GM23338 (cell line): ENCODE data around the gene NRN1. TPM values are rescaled to one million over a fixed set of nuclear protein-coding genes. Genes with fewer than 3 reads are reported as not detected.

Source experiments
- ATAC-seq: fragments of 200-7000 bp; cut with Tn5 transposase; 3 replicates; pipeline ENCODE4 v1.9.1; 2020
- DNase-seq: peaks from one replicate; pipeline ENCODE4 v3.0.0-alpha.2; 2015; ENCODE audit warnings: low spot score
- H2AFZ ChIP-seq: fragments of 200-600 bp; sonication (generic); 2 replicates; pipeline ENCODE4 v1.8.0; 2016; ENCODE audit warnings: antibody characterized with exemption, mild to moderate bottlenecking, moderate library complexity
- H3F3A ChIP-seq: fragments of 200-600 bp; sonication (generic); replicated peaks from 2 replicates; pipeline ENCODE4 v1.8.0; 2017; ENCODE audit warnings: antibody characterized with exemption, mixed run types, low read depth
- H3K27ac ChIP-seq: fragments of 200-600 bp; sonication (generic); 2 replicates; pipeline ENCODE4 v1.6.1; 2016; ENCODE audit warnings: low read depth
- H3K27me3 ChIP-seq: fragments of 200-600 bp; sonication (generic); 2 replicates; pipeline ENCODE4 v1.8.0; 2016; ENCODE audit warnings: mild to moderate bottlenecking, mixed run types, moderate library complexity; ENCODE audit not compliant: insufficient read depth
- H3K36me3 ChIP-seq: fragments of 200-600 bp; sonication (generic); 2 replicates; pipeline ENCODE4 v1.8.0; 2016; ENCODE audit warnings: mild to moderate bottlenecking; ENCODE audit not compliant: insufficient read depth
- H3K4me1 ChIP-seq: fragments of 200-600 bp; sonication (generic); 2 replicates; pipeline ENCODE4 v1.8.0; 2016; ENCODE audit warnings: mild to moderate bottlenecking, moderate library complexity; ENCODE audit not compliant: insufficient read depth
- H3K4me2 ChIP-seq: fragments of 200-600 bp; sonication (generic); 2 replicates; pipeline ENCODE4 v1.7.1; 2017; ENCODE audit warnings: mixed run types
- H3K4me3 ChIP-seq: fragments of 200-600 bp; sonication (generic); 2 replicates; pipeline ENCODE4 v1.6.1; 2016; ENCODE audit warnings: mixed run types
- H3K79me2 ChIP-seq: fragments of 200-600 bp; sonication (generic); replicated peaks from 2 replicates; pipeline ENCODE4 v1.8.0; 2017; ENCODE audit warnings: mild to moderate bottlenecking; ENCODE audit not compliant: insufficient read depth
- H3K9me2 ChIP-seq: fragments of 200-600 bp; sonication (generic); 2 replicates; pipeline ENCODE4 v1.8.0; 2017; ENCODE audit not compliant: insufficient read depth
- H4K20me1 ChIP-seq: fragments of 200-600 bp; sonication (generic); replicated peaks from 2 replicates; pipeline ENCODE4 v1.8.0; 2017; ENCODE audit warnings: mild to moderate bottlenecking; ENCODE audit not compliant: insufficient read depth
- H3K27ac Mint-ChIP-seq: 2 replicates; pipeline ENCODE4 v1.8.0; 2020; ENCODE audit warnings: inconsistent platforms, mild to moderate bottlenecking, moderate library complexity, mixed read lengths
- H3K27me3 Mint-ChIP-seq: 3 replicates; pipeline ENCODE4 v1.8.0; 2022; ENCODE audit warnings: low read depth, mild to moderate bottlenecking, moderate library complexity, mixed read lengths, inconsistent platforms; ENCODE audit not compliant: insufficient read depth, poor library complexity
- H3K36me3 Mint-ChIP-seq: 3 replicates; pipeline ENCODE4 v1.8.0; 2021; ENCODE audit warnings: low read depth, mild to moderate bottlenecking, inconsistent platforms, moderate library complexity, mixed read lengths
- H3K4me1 Mint-ChIP-seq: 3 replicates; pipeline ENCODE4 v1.8.0; 2020; ENCODE audit warnings: mild to moderate bottlenecking, inconsistent platforms, mixed read lengths
- H3K4me3 Mint-ChIP-seq: 3 replicates; pipeline ENCODE4 v1.8.0; 2021; ENCODE audit warnings: moderate library complexity, mild to moderate bottlenecking, inconsistent platforms, mixed read lengths
- H3K9me3 Mint-ChIP-seq: 3 replicates; pipeline ENCODE4 v1.8.0; 2020; ENCODE audit warnings: moderate library complexity, mild to moderate bottlenecking, inconsistent platforms, mixed read lengths
- CREB1 ChIP-seq: fragments of 250-450 bp; sonication (Bioruptor Pico); IDR thresholded peaks from 2 replicates; pipeline ENCODE4 v1.5.0; 2020; ENCODE audit warnings: low read depth, mild to moderate bottlenecking, moderate library complexity
- EZH2 ChIP-seq: fragments of 200-600 bp; sonication (generic); IDR thresholded peaks from one replicate; pipeline ENCODE4 v1.8.0; 2017; ENCODE audit warnings: antibody characterized with exemption, mild to moderate bottlenecking, low read depth; ENCODE audit not compliant: unreplicated experiment
- EZH2phosphoT487 ChIP-seq: fragments of 200-600 bp; sonication (generic); IDR thresholded peaks from one replicate; pipeline ENCODE4 v1.8.1; 2018; ENCODE audit warnings: antibody characterized with exemption; ENCODE audit not compliant: unreplicated experiment
- POLR2AphosphoS5 ChIP-seq: IDR thresholded peaks from 2 replicates; pipeline ENCODE4 v1.6.1; 2016; ENCODE audit warnings: antibody characterized with exemption, low read depth
- STAT1 ChIP-seq: IDR thresholded peaks from one replicate; pipeline ENCODE4 v1.6.1; 2016; ENCODE audit warnings: antibody characterized with exemption; ENCODE audit not compliant: unreplicated experiment
- ZNF331 ChIP-seq: fragments of 250-450 bp; sonication (Bioruptor Pico); IDR thresholded peaks from 2 replicates; pipeline ENCODE4 v1.5.0; 2020; ENCODE audit warnings: low read depth, mild to moderate bottlenecking, moderate library complexity
- ZNF462 ChIP-seq: fragments of 250-450 bp; sonication (Bioruptor Pico); IDR thresholded peaks from 2 replicates; pipeline ENCODE4 v1.5.0; 2020; ENCODE audit warnings: mild to moderate bottlenecking, moderate library complexity
- polyA plus RNA-seq: library from polyadenylated mRNA; unstranded; fragments of >200 nt; fragmentation: Nextera tagmentation; extraction: Ambion mirVana; gene quantifications from 2 replicates; pipeline ENCODE4 v1.2.1, GENCODE V29; 2016
- total RNA-seq: library from RNA; depleted of rRNA; stranded (reverse); fragments of >200 nt; shearing (Covaris generic); gene quantifications from 2 replicates; pipeline ENCODE4 v1.2.3, GENCODE V29; 2014
- TF ChIP-seq, protein P1 (sequence below), 2 experiments: fragments of 200-600 bp in 1 of 2; sonication (generic) in 1 of 2; conservative IDR thresholded peaks; 2 replicates each; pipeline versions ENCODE4 v1.5.1 to v1.6.1; 2016 to 2017; ENCODE audit warnings: antibody characterized with exemption in 2 of 2, low read depth in 2 of 2, mild to moderate bottlenecking in 2 of 2, moderate library complexity in 1 of 2
- TF ChIP-seq, protein P2 (sequence below): IDR thresholded peaks from one replicate; pipeline ENCODE4 v1.6.1; 2018; ENCODE audit warnings: antibody characterized with exemption; ENCODE audit not compliant: unreplicated experiment

The NRN1 gene
- total and polyA plus RNA-seq, 2 experiments from 2014 or later: 0.71 TPM; not detected in 1

- Histone ChIP-seq H3K4me2 (peak overlapping the region; percentile 91; the same call in 1 of the 2 replicates), H3K9me2 (no peaks in the 10 kb centered on the region), H3K4me1 (peaks cover 66% of the 10 kb centered on the region), H3F3A (peaks cover 12% of the 10 kb centered on the region), H3K27ac (no peak overlapping the region), H4K20me1 (peaks cover 21% of the 10 kb centered on the region), H3K36me3 (no peaks in the 10 kb centered on the region), H3K4me3 (peak overlapping the region; percentile 58), H3K79me2 (no peaks in the 10 kb centered on the region), H2AFZ (no peak overlapping the region), H3K27me3 (peaks cover 100% of the 10 kb centered on the region)
- peak overlapping the region; percentile 56 for H3K4me3 Mint-ChIP-seq
- H3K36me3 Mint-ChIP-seq: no peaks in the 10 kb centered on the region; the same call in 2 of the 3 replicates
- DNase-seq: no peak
- no peak overlapping the region for H3K27ac Mint-ChIP-seq
- TF ChIP-seq EZH2 (peak; percentile 5), EZH2phosphoT487 (peak; percentile 73), POLR2AphosphoS5 (no peak)
- peaks cover 100% of the 10 kb centered on the region for H3K27me3 Mint-ChIP-seq
- ATAC-seq: no peak
- peaks cover 2% of the 10 kb centered on the region; the same call in 1 of the 3 replicates for H3K9me3 Mint-ChIP-seq
- peaks cover 65% of the 10 kb centered on the region for H3K4me1 Mint-ChIP-seq
Measured at GRCh38 chr6:5998236-5998635, 8.5 kb downstream of the NRN1 start.

DNA sequence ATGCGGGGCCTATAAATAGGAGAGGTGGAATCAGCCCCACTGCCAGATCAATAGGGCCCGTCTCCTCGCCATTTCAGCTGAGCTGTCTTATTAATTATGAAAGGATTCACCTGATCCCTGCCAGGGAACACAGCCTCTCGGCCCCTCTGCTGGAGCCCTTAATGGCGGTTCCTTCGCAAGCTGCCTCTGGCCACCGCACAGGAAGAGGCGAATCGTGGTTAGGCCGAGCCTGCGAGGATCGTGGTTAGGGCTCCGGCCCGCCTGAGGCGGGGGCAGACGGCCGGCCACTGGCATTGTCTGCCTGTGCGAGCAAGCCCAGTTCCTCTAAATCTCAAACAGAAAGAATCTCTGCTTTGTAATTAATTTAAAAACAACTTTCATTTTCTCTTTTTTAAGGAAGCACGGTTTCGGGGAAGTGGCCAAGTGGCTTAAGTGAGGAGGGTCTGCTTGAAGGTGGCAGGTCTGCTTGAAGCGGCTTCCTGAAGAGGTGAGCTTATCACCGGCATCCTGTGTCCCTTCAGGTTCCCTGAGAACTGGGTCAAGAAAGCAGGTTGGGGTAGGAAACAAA, 9.2 kb downstream of the NRN1 start:
- Histone ChIP-seq H3K4me1 (peaks cover 66% of the 10 kb centered on the region), H3F3A (peaks cover 12% of the 10 kb centered on the region), H3K4me3 (peak overlapping the region; percentile 73), H3K36me3 (no peaks in the 10 kb centered on the region), H4K20me1 (peaks cover 21% of the 10 kb centered on the region), H3K9me2 (no peaks in the 10 kb centered on the region), H3K27ac (no peak overlapping the region), H3K79me2 (no peaks in the 10 kb centered on the region), H3K4me2 (peak overlapping the region; percentile 99), H3K27me3 (peaks cover 100% of the 10 kb centered on the region), H2AFZ (peak overlapping the region; percentile 76)
- H3K9me3 Mint-ChIP-seq: peaks cover 2% of the 10 kb centered on the region; the same call in 1 of the 3 replicates
- peak overlapping the region; percentile 76 for H3K4me3 Mint-ChIP-seq
- DNase-seq (peak; percentile 70), ATAC-seq (peak; percentile 10)
- TF ChIP-seq, protein P1, sequence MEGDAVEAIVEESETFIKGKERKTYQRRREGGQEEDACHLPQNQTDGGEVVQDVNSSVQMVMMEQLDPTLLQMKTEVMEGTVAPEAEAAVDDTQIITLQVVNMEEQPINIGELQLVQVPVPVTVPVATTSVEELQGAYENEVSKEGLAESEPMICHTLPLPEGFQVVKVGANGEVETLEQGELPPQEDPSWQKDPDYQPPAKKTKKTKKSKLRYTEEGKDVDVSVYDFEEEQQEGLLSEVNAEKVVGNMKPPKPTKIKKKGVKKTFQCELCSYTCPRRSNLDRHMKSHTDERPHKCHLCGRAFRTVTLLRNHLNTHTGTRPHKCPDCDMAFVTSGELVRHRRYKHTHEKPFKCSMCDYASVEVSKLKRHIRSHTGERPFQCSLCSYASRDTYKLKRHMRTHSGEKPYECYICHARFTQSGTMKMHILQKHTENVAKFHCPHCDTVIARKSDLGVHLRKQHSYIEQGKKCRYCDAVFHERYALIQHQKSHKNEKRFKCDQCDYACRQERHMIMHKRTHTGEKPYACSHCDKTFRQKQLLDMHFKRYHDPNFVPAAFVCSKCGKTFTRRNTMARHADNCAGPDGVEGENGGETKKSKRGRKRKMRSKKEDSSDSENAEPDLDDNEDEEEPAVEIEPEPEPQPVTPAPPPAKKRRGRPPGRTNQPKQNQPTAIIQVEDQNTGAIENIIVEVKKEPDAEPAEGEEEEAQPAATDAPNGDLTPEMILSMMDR (conservative IDR thresholded peaks at IDR 0.05; ENCODE audit: low read depth in 2 of 2): no peak
- no peak for TF ChIP-seq ZNF331
- TF ChIP-seq, protein P2, sequence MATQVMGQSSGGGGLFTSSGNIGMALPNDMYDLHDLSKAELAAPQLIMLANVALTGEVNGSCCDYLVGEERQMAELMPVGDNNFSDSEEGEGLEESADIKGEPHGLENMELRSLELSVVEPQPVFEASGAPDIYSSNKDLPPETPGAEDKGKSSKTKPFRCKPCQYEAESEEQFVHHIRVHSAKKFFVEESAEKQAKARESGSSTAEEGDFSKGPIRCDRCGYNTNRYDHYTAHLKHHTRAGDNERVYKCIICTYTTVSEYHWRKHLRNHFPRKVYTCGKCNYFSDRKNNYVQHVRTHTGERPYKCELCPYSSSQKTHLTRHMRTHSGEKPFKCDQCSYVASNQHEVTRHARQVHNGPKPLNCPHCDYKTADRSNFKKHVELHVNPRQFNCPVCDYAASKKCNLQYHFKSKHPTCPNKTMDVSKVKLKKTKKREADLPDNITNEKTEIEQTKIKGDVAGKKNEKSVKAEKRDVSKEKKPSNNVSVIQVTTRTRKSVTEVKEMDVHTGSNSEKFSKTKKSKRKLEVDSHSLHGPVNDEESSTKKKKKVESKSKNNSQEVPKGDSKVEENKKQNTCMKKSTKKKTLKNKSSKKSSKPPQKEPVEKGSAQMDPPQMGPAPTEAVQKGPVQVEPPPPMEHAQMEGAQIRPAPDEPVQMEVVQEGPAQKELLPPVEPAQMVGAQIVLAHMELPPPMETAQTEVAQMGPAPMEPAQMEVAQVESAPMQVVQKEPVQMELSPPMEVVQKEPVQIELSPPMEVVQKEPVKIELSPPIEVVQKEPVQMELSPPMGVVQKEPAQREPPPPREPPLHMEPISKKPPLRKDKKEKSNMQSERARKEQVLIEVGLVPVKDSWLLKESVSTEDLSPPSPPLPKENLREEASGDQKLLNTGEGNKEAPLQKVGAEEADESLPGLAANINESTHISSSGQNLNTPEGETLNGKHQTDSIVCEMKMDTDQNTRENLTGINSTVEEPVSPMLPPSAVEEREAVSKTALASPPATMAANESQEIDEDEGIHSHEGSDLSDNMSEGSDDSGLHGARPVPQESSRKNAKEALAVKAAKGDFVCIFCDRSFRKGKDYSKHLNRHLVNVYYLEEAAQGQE: no peak
- no peak for TF ChIP-seq STAT1
- peak; percentile 88 for TF ChIP-seq EZH2phosphoT487
- TF ChIP-seq EZH2: peak; percentile 83
- no peak for TF ChIP-seq CREB1 (CRISPR knock-in tag)
- TF ChIP-seq ZNF462: no peak
- no peak for TF ChIP-seq POLR2AphosphoS5
- H3K36me3 Mint-ChIP-seq: no peaks in the 10 kb centered on the region; the same call in 2 of the 3 replicates
- H3K4me1 Mint-ChIP-seq: peaks cover 63% of the 10 kb centered on the region
- H3K27me3 Mint-ChIP-seq: peaks cover 100% of the 10 kb centered on the region
- H3K27ac Mint-ChIP-seq: no peak overlapping the region
